ENCODE results near the gene PUSL1. TPM values are rescaled to one million over a fixed set of nuclear protein-coding genes. Genes with fewer than 3 reads are reported as not detected.

PUSL1 gene
- total RNA-seq, 1 donor from 2014 or later: 4.7 TPM

DNA sequence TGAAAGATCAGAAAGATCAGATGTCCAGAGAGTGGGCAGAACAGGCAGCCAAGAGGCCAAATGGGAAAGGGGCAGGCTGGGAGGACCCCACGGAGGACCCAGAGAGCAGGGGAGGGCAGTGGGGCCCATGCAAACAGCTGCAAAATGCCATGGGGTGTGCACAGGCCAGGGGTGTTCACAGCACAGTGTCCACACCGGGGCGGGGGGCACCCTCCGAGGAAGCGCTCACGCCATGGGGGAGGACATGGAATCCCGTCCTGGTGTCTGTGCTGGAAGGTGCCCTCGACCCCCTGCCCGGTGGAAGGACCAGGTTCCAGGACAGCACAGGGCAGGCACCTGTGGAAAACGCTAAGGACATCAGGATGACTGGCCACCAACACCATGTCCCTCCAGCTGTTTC is 14.6 kb downstream of the PUSL1 start:
- Histone ChIP-seq H3K4me1 (ENCODE audit: control insufficient read depth in 3 of 3, insufficient read depth in 3 of 3, low read length in 3 of 3) (peaks cover 58 to 77% (median 67%) of the 10 kb centered on the region in 3 donors), H3K27me3 (ENCODE audit: control insufficient read depth in 3 of 3, insufficient read depth in 3 of 3, low read length in 3 of 3) (no peaks in the 10 kb centered on the region), H3K4me3 (ENCODE audit: low read length in 3 of 3) (peak overlapping the region in 1 of 3 donors; percentile 46), H3K9me3 (ENCODE audit: control insufficient read depth in 3 of 3, low read length in 3 of 3) (no peaks in the 10 kb centered on the region), H3K9ac (ENCODE audit: low read depth in 1 of 3, low read length in 3 of 3) (peak overlapping the region in 1 of 3 donors; percentile 57), H3K27ac (ENCODE audit: low read depth, low read length) (no peak overlapping the region), H3K36me3 (ENCODE audit: control insufficient read depth in 3 of 3, insufficient read depth in 3 of 3, low read length in 3 of 3) (peaks cover 14 to 39% (median 19%) of the 10 kb centered on the region in 3 donors)

DNA sequence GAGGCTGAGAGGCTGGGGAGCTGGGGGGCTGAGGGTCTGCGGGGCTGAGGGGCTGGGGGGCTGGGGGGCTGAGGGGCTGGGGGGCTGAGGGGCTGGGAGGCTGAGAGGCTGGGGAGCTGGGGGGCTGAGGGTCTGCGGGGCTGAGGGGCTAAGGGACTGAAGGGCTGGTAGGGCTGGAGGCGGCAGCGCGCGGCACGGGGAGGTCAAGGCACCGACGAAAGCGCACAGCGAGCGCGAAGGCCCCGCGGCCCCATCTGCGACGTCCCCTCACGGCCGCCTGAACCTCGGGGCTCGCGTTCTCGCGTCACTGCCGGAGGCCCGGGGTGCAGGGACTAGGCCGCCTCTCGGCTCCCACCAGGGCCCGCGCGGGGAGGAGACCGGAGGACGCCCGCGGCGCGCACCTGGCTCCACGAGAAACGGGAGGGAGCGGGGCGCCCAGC is 15.7 kb downstream of the PUSL1 start:
- Histone ChIP-seq H3K9ac (ENCODE audit: low read depth in 1 of 3, low read length in 3 of 3) (peak overlapping the region; percentile 79 to 91 (median 82)), H3K27ac (ENCODE audit: low read depth, low read length) (peak overlapping the region; percentile 72), H3K4me1 (ENCODE audit: control insufficient read depth in 3 of 3, insufficient read depth in 3 of 3, low read length in 3 of 3) (peaks cover 56 to 72% (median 61%) of the 10 kb centered on the region in 3 donors), H3K4me3 (ENCODE audit: low read length in 3 of 3) (peak overlapping the region; percentile 75 to 90 (median 87)), H3K36me3 (ENCODE audit: control insufficient read depth in 3 of 3, insufficient read depth in 3 of 3, low read length in 3 of 3) (peaks cover 13 to 42% (median 16%) of the 10 kb centered on the region in 3 donors), H3K9me3 (ENCODE audit: control insufficient read depth in 3 of 3, low read length in 3 of 3) (no peaks in the 10 kb centered on the region), H3K27me3 (ENCODE audit: control insufficient read depth in 3 of 3, insufficient read depth in 3 of 3, low read length in 3 of 3) (no peaks in the 10 kb centered on the region)

DNA sequence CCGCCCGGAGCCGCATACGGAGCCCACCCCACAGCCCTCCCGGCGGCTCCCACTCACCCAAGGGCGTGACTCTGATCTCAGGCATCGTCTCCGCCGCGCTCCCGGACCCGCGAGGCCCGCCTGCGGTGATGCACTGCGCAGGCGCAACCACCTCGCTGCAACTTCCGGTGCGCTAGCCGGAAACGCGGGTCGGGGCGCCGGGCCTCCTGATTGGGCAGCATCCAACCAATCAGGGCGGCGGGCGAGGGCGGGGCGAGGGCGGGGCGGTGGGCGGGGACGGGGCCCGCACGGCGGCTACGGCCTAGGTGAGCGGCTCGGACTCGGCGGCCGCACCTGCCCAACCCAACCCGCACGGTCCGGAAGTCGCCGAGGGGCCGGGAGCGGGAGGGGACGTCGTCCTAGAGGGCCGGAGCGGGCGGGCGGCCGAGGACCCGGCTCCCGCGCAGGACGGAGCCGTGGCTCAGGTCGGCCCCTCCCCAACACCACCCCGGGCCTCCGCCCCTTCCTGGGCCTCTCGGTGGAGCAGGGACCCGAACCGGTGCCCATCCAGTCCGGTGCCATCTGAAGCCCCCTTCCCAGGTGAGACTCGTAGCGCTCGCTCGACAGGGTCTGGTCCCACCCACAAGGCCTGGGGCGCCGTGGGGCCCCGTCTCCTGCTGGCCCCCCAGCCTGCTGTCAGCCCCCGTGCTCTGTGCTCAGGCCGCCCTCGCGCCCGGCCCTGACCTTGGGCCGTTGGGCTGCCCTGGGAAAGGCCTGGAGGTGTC is 16.3 kb downstream of the PUSL1 start, which contains the start of the genes CPTP and INTS11:
Gene CPTP (plus strand): TSS at position 279 of the 764 bp plus-strand sequence. CDS start 2,109 bp downstream, outside the sequence.
Gene INTS11 (minus strand): TSS at position 137 of the 764 bp plus-strand sequence. CDS start 52 bp downstream, at position 85.
- Histone ChIP-seq H3K9ac (ENCODE audit: low read depth in 1 of 3, low read length in 3 of 3) (peak within 1 kb of the TSS; percentile 83 to 96 (median 92)), H3K4me3 (ENCODE audit: low read length in 3 of 3) (peak within 1 kb of the TSS; percentile 75 to 90 (median 87)), H3K27me3 (ENCODE audit: control insufficient read depth in 3 of 3, insufficient read depth in 3 of 3, low read length in 3 of 3) (peaks cover 0 to under 1% (median 0%) of the 10 kb centered on the region in 3 donors), H3K4me1 (ENCODE audit: control insufficient read depth in 3 of 3, insufficient read depth in 3 of 3, low read length in 3 of 3) (peaks cover 62 to 72% (median 62%) of the 10 kb centered on the region in 3 donors), H3K9me3 (ENCODE audit: control insufficient read depth in 3 of 3, low read length in 3 of 3) (no peaks in the 10 kb centered on the region), H3K36me3 (ENCODE audit: control insufficient read depth in 3 of 3, insufficient read depth in 3 of 3, low read length in 3 of 3) (peaks cover 11 to 38% (median 14%) of the 10 kb centered on the region in 3 donors), H3K27ac (ENCODE audit: low read depth, low read length) (peak within 1 kb of the TSS; percentile 83)

DNA sequence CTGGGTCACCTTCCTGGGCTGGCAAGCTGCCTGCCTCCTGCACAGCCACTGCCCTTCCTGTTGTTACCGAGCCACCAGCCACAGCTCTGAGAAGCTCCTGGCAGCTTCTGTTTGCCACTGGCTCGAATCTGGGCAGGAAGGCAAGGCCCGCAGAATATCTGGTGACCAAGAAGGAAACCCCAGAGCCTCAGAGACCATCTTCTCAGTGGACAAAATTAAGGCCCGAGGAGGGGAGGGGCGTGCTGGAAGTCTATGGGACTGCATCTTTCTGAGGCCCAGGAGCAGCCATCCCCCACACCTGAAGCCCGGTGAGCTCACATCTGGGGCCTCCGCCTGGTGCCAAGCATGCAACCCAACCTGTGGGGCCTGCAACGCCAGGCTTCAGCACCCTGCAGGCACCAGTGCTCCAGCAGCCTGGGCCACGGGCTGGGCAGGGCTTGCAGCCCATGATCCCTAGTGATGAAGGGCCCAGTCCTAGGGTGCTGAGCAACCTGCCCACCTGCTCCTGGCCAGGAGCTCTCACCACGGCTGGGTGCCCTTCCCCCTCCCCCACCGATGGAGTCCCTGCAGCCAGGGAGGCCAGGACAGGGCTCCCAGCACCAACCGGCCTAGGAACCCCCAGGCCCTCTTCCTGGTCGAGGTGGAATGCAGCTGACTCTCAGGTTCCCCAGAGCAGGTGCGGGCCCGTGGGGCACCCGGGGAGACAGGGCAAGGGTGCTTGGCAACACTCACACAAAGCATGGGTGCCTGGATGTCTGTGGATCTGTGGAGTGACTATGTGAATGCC is 17.1 kb downstream of the PUSL1 start:
- peaks cover 66 to 72% (median 69%) of the 10 kb centered on the region in 3 donors for H3K4me1 ChIP-seq (ENCODE audit: control insufficient read depth in 3 of 3, insufficient read depth in 3 of 3, low read length in 3 of 3)
- peak overlapping the region; percentile 83 for H3K27ac ChIP-seq (ENCODE audit: low read depth, low read length)
- H3K9ac ChIP-seq (ENCODE audit: low read depth in 1 of 3, low read length in 3 of 3): peak overlapping the region; percentile 83 to 96 (median 92)
- peak overlapping the region; percentile 75 to 90 (median 87) for H3K4me3 ChIP-seq (ENCODE audit: low read length in 3 of 3)
- peaks cover 0 to 5% (median 0%) of the 10 kb centered on the region in 3 donors for H3K27me3 ChIP-seq (ENCODE audit: control insufficient read depth in 3 of 3, insufficient read depth in 3 of 3, low read length in 3 of 3)
- peaks cover 11 to 33% (median 11%) of the 10 kb centered on the region in 3 donors for H3K36me3 ChIP-seq (ENCODE audit: control insufficient read depth in 3 of 3, insufficient read depth in 3 of 3, low read length in 3 of 3)
- H3K9me3 ChIP-seq (ENCODE audit: control insufficient read depth in 3 of 3, low read length in 3 of 3): no peaks in the 10 kb centered on the region

DNA sequence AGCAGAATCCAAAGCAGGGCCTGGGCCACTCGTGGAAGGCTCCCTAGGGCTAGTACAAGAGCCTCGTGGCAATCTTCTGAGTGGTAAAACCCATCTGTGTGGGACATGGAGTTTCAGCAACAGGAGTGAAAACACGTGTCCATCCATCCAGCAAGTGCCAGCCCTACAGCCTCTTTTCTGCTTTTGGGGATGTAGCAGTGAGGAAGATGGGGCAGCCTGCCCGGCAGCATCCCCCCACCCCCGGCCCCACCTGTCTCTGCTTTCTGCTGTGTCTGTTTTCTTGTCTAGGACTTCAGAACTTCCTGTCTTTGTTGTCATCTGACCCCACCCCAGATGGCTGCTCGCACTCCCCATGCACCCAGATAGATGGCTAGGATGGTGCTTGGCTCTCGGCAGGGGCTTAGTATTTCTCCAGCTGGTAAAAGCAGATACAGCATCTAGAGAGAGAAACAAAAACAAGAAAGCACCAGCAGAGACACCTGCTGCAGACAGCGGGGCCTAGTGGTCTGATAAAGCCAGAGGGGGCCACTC is 17.7 kb downstream of the PUSL1 start:
- peaks cover 11 to 31% (median 11%) of the 10 kb centered on the region in 3 donors for H3K36me3 ChIP-seq (ENCODE audit: control insufficient read depth in 3 of 3, insufficient read depth in 3 of 3, low read length in 3 of 3)
- H3K4me1 ChIP-seq (ENCODE audit: control insufficient read depth in 3 of 3, insufficient read depth in 3 of 3, low read length in 3 of 3): peaks cover 67 to 72% (median 69%) of the 10 kb centered on the region in 3 donors
- H3K9ac ChIP-seq (ENCODE audit: low read depth in 1 of 3, low read length in 3 of 3): peak overlapping the region; percentile 83 to 96 (median 92)
- H3K9me3 ChIP-seq (ENCODE audit: control insufficient read depth in 3 of 3, low read length in 3 of 3): no peaks in the 10 kb centered on the region
- H3K4me3 ChIP-seq (ENCODE audit: low read length in 3 of 3): peak overlapping the region; percentile 75 to 90 (median 87)
- no peak overlapping the region for H3K27ac ChIP-seq (ENCODE audit: low read depth, low read length)
- H3K27me3 ChIP-seq (ENCODE audit: control insufficient read depth in 3 of 3, insufficient read depth in 3 of 3, low read length in 3 of 3): peaks cover 0 to 5% (median 0%) of the 10 kb centered on the region in 3 donors

DNA sequence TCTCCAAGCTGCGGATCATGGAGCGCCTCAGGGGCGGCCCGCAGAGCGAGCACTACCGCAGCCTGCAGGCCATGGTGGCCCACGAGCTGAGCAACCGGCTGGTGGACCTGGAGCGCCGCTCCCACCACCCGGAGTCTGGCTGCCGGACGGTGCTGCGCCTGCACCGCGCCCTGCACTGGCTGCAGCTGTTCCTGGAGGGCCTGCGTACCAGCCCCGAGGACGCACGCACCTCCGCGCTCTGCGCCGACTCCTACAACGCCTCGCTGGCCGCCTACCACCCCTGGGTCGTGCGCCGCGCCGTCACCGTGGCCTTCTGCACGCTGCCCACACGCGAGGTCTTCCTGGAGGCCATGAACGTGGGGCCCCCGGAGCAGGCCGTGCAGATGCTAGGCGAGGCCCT is 18.9 kb downstream of the PUSL1 start:
- Histone ChIP-seq H3K4me1 (ENCODE audit: control insufficient read depth in 3 of 3, insufficient read depth in 3 of 3, low read length in 3 of 3) (peaks cover 59 to 70% (median 61%) of the 10 kb centered on the region in 3 donors), H3K9ac (ENCODE audit: low read depth in 1 of 3, low read length in 3 of 3) (no peak overlapping the region), H3K27ac (ENCODE audit: low read depth, low read length) (no peak overlapping the region), H3K4me3 (ENCODE audit: low read length in 3 of 3) (no peak overlapping the region), H3K9me3 (ENCODE audit: control insufficient read depth in 3 of 3, low read length in 3 of 3) (no peaks in the 10 kb centered on the region), H3K27me3 (ENCODE audit: control insufficient read depth in 3 of 3, insufficient read depth in 3 of 3, low read length in 3 of 3) (peaks cover 0 to 5% (median 4%) of the 10 kb centered on the region in 3 donors), H3K36me3 (ENCODE audit: control insufficient read depth in 3 of 3, insufficient read depth in 3 of 3, low read length in 3 of 3) (peaks cover 11 to 29% (median 11%) of the 10 kb centered on the region in 3 donors)

DNA sequence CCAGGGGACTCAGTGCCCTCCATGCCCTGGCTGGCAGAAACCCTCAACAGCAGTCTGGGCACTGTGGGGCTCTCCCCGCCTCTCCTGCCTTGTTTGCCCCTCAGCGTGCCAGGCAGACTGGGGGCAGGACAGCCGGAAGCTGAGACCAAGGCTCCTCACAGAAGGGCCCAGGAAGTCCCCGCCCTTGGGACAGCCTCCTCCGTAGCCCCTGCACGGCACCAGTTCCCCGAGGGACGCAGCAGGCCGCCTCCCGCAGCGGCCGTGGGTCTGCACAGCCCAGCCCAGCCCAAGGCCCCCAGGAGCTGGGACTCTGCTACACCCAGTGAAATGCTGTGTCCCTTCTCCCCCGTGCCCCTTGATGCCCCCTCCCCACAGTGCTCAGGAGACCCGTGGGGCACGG is 19.9 kb downstream of the PUSL1 start:
- Histone ChIP-seq H3K9me3 (ENCODE audit: control insufficient read depth in 3 of 3, low read length in 3 of 3) (no peaks in the 10 kb centered on the region), H3K36me3 (ENCODE audit: control insufficient read depth in 3 of 3, insufficient read depth in 3 of 3, low read length in 3 of 3) (peaks cover 7 to 27% (median 11%) of the 10 kb centered on the region in 3 donors), H3K4me1 (ENCODE audit: control insufficient read depth in 3 of 3, insufficient read depth in 3 of 3, low read length in 3 of 3) (peaks cover 52 to 74% (median 63%) of the 10 kb centered on the region in 3 donors), H3K27ac (ENCODE audit: low read depth, low read length) (no peak overlapping the region), H3K27me3 (ENCODE audit: control insufficient read depth in 3 of 3, insufficient read depth in 3 of 3, low read length in 3 of 3) (peaks cover 0 to 5% (median 4%) of the 10 kb centered on the region in 3 donors), H3K4me3 (ENCODE audit: low read length in 3 of 3) (no peak overlapping the region), H3K9ac (ENCODE audit: low read depth in 1 of 3, low read length in 3 of 3) (no peak overlapping the region)

DNA sequence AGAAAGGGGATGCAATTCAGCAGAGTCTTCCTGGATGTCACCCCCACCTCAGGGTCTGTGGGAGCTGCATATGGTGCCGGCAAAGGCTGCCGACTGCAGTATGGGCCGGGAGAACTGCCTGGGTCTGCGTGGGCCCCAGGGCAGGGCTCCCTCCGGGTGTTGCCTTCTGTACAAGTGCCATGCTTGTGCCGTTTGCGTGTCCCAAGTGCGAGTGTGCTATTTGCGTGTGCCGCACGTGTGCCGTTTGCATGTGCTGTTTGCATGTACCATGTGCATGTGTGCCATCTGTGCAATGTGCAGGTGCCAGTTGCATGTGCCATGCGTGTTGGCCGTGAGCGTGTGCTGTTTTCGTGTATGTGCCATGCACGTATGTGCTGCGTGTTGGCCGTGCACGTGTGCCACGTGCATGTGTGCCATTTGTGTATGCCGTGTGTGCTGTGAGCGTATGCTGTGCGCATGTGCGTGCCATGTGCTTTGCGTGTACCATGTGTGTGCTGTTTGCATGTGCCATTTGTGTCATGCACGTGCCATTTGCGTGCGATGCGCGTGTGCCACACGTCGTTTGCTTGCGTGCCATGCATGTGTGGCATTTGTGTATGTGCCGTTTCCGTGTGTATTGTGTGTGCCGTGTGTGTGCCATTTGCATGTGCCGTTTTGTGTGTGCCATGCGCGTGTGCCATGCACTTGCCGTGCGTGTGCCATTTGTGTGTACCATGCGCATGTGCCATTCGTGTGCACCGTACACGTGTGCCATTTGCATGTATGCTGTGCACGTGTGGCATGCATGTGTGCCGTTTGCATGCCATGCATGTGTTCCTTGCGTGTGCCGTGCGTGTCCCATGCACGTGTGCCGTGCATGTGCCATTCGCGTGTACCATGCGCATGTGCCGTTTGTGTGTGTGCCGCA is 21.2 kb downstream of the PUSL1 start:
- Histone ChIP-seq H3K36me3 (ENCODE audit: control insufficient read depth in 3 of 3, insufficient read depth in 3 of 3, low read length in 3 of 3) (peaks cover 7 to 31% (median 11%) of the 10 kb centered on the region in 3 donors), H3K4me1 (ENCODE audit: control insufficient read depth in 3 of 3, insufficient read depth in 3 of 3, low read length in 3 of 3) (peaks cover 48 to 83% (median 65%) of the 10 kb centered on the region in 3 donors), H3K9me3 (ENCODE audit: control insufficient read depth in 3 of 3, low read length in 3 of 3) (no peaks in the 10 kb centered on the region), H3K4me3 (ENCODE audit: low read length in 3 of 3) (peak overlapping the region in 2 of 3 donors; percentile 25 to 54), H3K27me3 (ENCODE audit: control insufficient read depth in 3 of 3, insufficient read depth in 3 of 3, low read length in 3 of 3) (peaks cover 0 to 5% (median 4%) of the 10 kb centered on the region in 3 donors), H3K9ac (ENCODE audit: low read depth in 1 of 3, low read length in 3 of 3) (peak overlapping the region in 1 of 3 donors; percentile 45), H3K27ac (ENCODE audit: low read depth, low read length) (no peak overlapping the region)
